T-helper 9 cell (primary cell): ENCODE measurements around the gene FBXL7.

Experiments used
- DNase-seq: peaks from one replicate; pipeline ENCODE4 v3.0.0-alpha.2; 2020

Gene FBXL7

GRCh38 chr5:15966651-15967050 is 466.7 kb downstream of the FBXL7 start:
- DNase-seq, result no peak

- DNase-seq, result no peak
Measured at GRCh38 chr5:15968993-15969392, 469.0 kb downstream of the FBXL7 start.

- DNase-seq, result no peak
Measured at GRCh38 chr5:15977851-15978250, 477.9 kb downstream of the FBXL7 start.

DNA sequence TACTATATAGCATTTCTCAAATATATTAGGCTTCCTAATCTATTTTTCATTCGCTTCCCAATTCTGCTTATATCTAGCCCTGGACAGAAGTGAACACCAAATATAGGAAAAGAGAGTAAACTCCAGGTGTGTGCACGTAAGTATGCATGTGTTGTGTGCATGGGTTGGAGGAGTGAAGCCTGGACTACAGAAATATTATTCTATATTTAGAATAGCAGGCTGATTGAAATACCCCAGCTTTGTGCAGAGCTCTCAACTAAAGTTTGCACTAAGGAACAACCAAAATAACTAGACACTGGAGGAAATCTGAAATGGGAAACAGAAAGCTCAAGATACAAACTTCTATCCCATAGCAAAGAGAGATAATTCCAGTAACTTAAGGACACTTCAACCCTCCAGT is 480.9 kb downstream of the FBXL7 start:
- DNase-seq, result no peak

DNA sequence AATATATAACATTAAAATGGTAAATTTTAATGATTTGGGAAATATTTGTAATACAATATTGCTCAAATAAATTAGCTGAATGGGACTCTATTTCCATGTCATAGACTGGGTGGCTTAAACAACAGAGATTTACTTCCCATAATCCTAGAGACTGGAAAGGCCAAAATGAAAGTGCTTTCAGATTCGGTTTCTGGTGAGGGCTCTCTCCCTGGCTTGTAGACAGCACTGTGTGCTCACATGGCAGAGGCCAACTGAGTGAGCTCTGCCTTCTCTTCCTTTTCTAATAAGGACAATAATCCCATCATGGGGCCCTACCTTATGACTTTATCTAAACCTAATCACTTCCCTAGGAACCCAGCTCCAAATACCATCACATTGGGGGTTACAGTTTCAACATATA is 483.4 kb downstream of the FBXL7 start:
- no peak for DNase-seq
